Endothelial cell of umbilical vein (primary cell): ENCODE results near the gene ZDHHC3. TPM values are rescaled to one million over a fixed set of nuclear protein-coding genes. Genes with fewer than 3 reads are reported as not detected.

ENCODE experiments used
- BruUV-seq: library from RNA; stranded (reverse); fragments of 400-500 nt; replicated peaks from 2 replicates; lab custom pipeline; 2021; lab: Mats Ljungman, UMichigan
- CTCF ChIA-PET: fragments of 300-600, 350-600 bp; sonication (Branson Sonifier 250); formaldehyde crosslinking; loops from one replicate; lab custom pipeline; 2021; ENCODE audit warnings: antibody characterized with exemption, inconsistent platforms; lab: Charles Lee
- POLR2A ChIA-PET: fragments of 300-600, 350-600 bp; sonication (Branson Sonifier 250); formaldehyde crosslinking; loops from one replicate; lab custom pipeline; 2021; ENCODE audit warnings: antibody characterized with exemption, inconsistent platforms; lab: Charles Lee
- DNase-seq: peaks from one replicate; pipeline ENCODE4 v3.0.0-alpha.2; 2011; ENCODE audit warnings: low read depth, low spot score
- FAIRE-seq: peaks from 2 replicates; lab custom pipeline; 2011; peaks lifted over from hg19 to GRCh38; lab: Jason Lieb, UNC
- H2AFZ ChIP-seq: 2 replicates; pipeline ENCODE4 v1.6.0; 2012; ENCODE audit warnings: low read depth, low read length, control low read depth, inconsistent platforms
- H3K27ac ChIP-seq: 2 replicates; pipeline ENCODE4 v1.5.1; 2011; ENCODE audit warnings: low read depth, mild to moderate bottlenecking, control low read depth, low read length, moderate library complexity; ENCODE audit not compliant: insufficient read depth
- H3K27me3 ChIP-seq, 2 experiments: 2 replicates each; pipeline versions ENCODE4 v1.6.0 to v1.6.1; 2011; ENCODE audit warnings: low read length in 2 of 2, mixed read lengths in 1 of 2; ENCODE audit not compliant: control insufficient read depth in 2 of 2, insufficient read depth in 2 of 2
- H3K36me3 ChIP-seq, 2 experiments: 2 replicates in 1 of 2; 3 replicates in 1 of 2; pipeline ENCODE4 v1.5.1; 2011; ENCODE audit warnings: low read length in 2 of 2, mild to moderate bottlenecking in 1 of 2, moderate library complexity in 1 of 2; ENCODE audit not compliant: control insufficient read depth in 2 of 2, insufficient read depth in 2 of 2; ENCODE audit errors: extremely low read depth in 1 of 2
- H3K4me1 ChIP-seq: 3 replicates; pipeline ENCODE4 v1.5.1; 2011; ENCODE audit warnings: mild to moderate bottlenecking, low read length; ENCODE audit not compliant: control insufficient read depth, insufficient read depth; ENCODE audit errors: extremely low read depth
- H3K4me2 ChIP-seq: 2 replicates; pipeline ENCODE4 v1.6.1; 2011; ENCODE audit warnings: low read length, control low read depth, mixed read lengths; ENCODE audit not compliant: insufficient read depth
- H3K4me3 ChIP-seq, 3 experiments: fragments of 200-600 bp in 1 of 3; sonication (generic), shearing (Covaris generic) in 1 of 3; replicated peaks in 1 of 3; 2 replicates each; pipeline ENCODE4 v1.5.1; 2011 to 2016; ENCODE audit warnings: control low read depth in 3 of 3, low read length in 3 of 3, mild to moderate bottlenecking in 2 of 3, inconsistent platforms in 1 of 3, low read depth in 1 of 3, moderate library complexity in 1 of 3; ENCODE audit not compliant: insufficient read depth in 1 of 3
- H3K79me2 ChIP-seq: 2 replicates; pipeline ENCODE4 v1.6.0; 2012; ENCODE audit warnings: low read length, inconsistent platforms; ENCODE audit not compliant: control insufficient read depth, insufficient read depth
- H3K9ac ChIP-seq: replicated peaks from 2 replicates; pipeline ENCODE3; 2011; ENCODE audit warnings: low read length, control low read depth; ENCODE audit not compliant: insufficient read depth; ENCODE audit errors: extremely low read depth
- H3K9me1 ChIP-seq: replicated peaks from 3 replicates; pipeline ENCODE4 v1.6.0; 2011; ENCODE audit warnings: mild to moderate bottlenecking, low read length; ENCODE audit not compliant: control insufficient read depth, insufficient read depth; ENCODE audit errors: extremely low read depth
- H3K9me3 ChIP-seq: replicated peaks from 2 replicates; pipeline ENCODE4 v1.5.1; 2012; ENCODE audit warnings: low read length, inconsistent platforms; ENCODE audit not compliant: control insufficient read depth, insufficient read depth
- H4K20me1 ChIP-seq: replicated peaks from 2 replicates; pipeline ENCODE3; 2011; ENCODE audit warnings: mild to moderate bottlenecking, low read length; ENCODE audit not compliant: control insufficient read depth, insufficient read depth; ENCODE audit errors: extremely low read depth
- CTCF ChIP-seq, 2 donors: IDR thresholded peaks; 1 replicate in 1 of 2; 2 replicates in 1 of 2; pipeline ENCODE4 v1.5.1; 2011; ENCODE audit warnings: low read length in 2 of 2, mild to moderate bottlenecking in 2 of 2, moderate library complexity in 2 of 2, control low read depth in 1 of 2, inconsistent platforms in 1 of 2, low read depth in 1 of 2; ENCODE audit not compliant: insufficient read depth in 1 of 2; ENCODE audit errors: extremely low read depth in 1 of 2
- EZH2 ChIP-seq: IDR thresholded peaks from 2 replicates; pipeline ENCODE4 v1.6.1; 2012; ENCODE audit warnings: borderline replicate concordance, low read depth, mild to moderate bottlenecking, moderate library complexity, low read length, inconsistent platforms; ENCODE audit not compliant: severe bottlenecking
- FOS ChIP-seq: IDR thresholded peaks from 2 replicates; pipeline ENCODE4 v1.6.1; 2011; ENCODE audit warnings: mild to moderate bottlenecking, low read length, moderate library complexity, borderline replicate concordance; ENCODE audit not compliant: insufficient read depth
- GATA2 ChIP-seq: IDR thresholded peaks from 2 replicates; pipeline ENCODE4 v1.7.0; 2011; ENCODE audit warnings: low read depth, mild to moderate bottlenecking, moderate library complexity, mixed read lengths, low read length; ENCODE audit not compliant: insufficient read length, insufficient read depth
- JUN ChIP-seq: IDR thresholded peaks from 2 replicates; pipeline ENCODE4 v1.6.1; 2011; ENCODE audit warnings: borderline replicate concordance, low read depth; ENCODE audit not compliant: insufficient read length, insufficient read depth
- MAX ChIP-seq: IDR thresholded peaks from 2 replicates; pipeline ENCODE4 v1.6.1; 2011; ENCODE audit not compliant: insufficient read depth, insufficient read length
- MYC ChIP-seq: IDR thresholded peaks from one replicate; pipeline ENCODE4 v1.6.1; 2011; ENCODE audit warnings: mild to moderate bottlenecking, low read depth, low read length
- POLR2A ChIP-seq: IDR thresholded peaks from 2 replicates; pipeline ENCODE4 v1.6.1; 2012; ENCODE audit warnings: low read depth, mild to moderate bottlenecking, control low read depth, low read length
- POLR2AphosphoS5 ChIP-seq: IDR thresholded peaks from 2 replicates; pipeline ENCODE4 v1.6.1; 2012; ENCODE audit warnings: low read depth, mild to moderate bottlenecking, control low read depth, low read length, moderate library complexity; ENCODE audit not compliant: insufficient read depth
- dilution Hi-C: fragments of 300-500 bp; cut with MboI; formaldehyde crosslinking; loops from one replicate; pipeline ENCODE4 v1.15.0; 2019; ENCODE audit warnings: low sequenced_read_pairs; ENCODE audit not compliant: extremely low pct_ligation_motif_present
- intact Hi-C: fragments of 100-400 bp; cut with micrococcal nuclease; formaldehyde crosslinking; loops from one replicate; pipeline ENCODE4 v1.10.0; 2022
- polyA plus RNA-seq, 4 experiments: library from polyadenylated mRNA; depleted of rRNA in 3 of 4; stranded (reverse) in 3 of 4; unstranded in 1 of 4; fragments of >200 nt; gene quantifications; 2 replicates each; pipeline versions ENCODE4 v1.2.1 to v1.2.3, GENCODE V29; 2011 to 2012; ENCODE audit warnings: missing spikeins in 1 of 4
- total RNA-seq: library from RNA; stranded (reverse); gene quantifications from 2 replicates; pipeline ENCODE4 v1.2.3, GENCODE V29; 2021

The ZDHHC3 gene
- total and polyA plus RNA-seq, 2 donors (not counting 3 experiments of a cell fraction or from before 2014, with no cell fraction given) = 62.4 to 97.1 TPM

GRCh38 chr3:44920081-44920480 is 55.9 kb downstream of the ZDHHC3 start:
- Histone ChIP-seq H3K27me3 (no peaks in the 10 kb centered on the region), H3K9me3 (no peaks in the 10 kb centered on the region), H2AFZ (no peak overlapping the region), H3K4me2 (no peak overlapping the region), H3K9me1 (no peaks in the 10 kb centered on the region), H3K4me1 (no peaks in the 10 kb centered on the region), H3K79me2 (no peaks in the 10 kb centered on the region), H4K20me1 (no peaks in the 10 kb centered on the region), H3K4me3 (no peak overlapping the region), H3K36me3 (peaks cover 2 to 7% of the 10 kb centered on the region in 2 experiments), H3K9ac (no peak overlapping the region), H3K27ac (no peak overlapping the region)
- POLR2A ChIA-PET = no interaction called here
- dilution Hi-C loops = no loop called here
- DNase-seq (no peak), FAIRE-seq (no peak)
- BruUV-seq = no TSS peak
- no peak for TF ChIP-seq MAX
- TF ChIP-seq POLR2AphosphoS5 = no peak
- no peak for TF ChIP-seq POLR2A
- no peak for TF ChIP-seq MYC
- TF ChIP-seq JUN = no peak
- no peak for TF ChIP-seq FOS
- TF ChIP-seq CTCF (IDR thresholded peaks at IDR 0.05; ENCODE audit: extremely low read depth in 1 of 2, insufficient read depth in 1 of 2, low read depth in 1 of 2, low read length in 2 of 2) = no peak
- TF ChIP-seq EZH2 = no peak
- no peak for TF ChIP-seq GATA2
- intact Hi-C loops = no loop called here
- CTCF ChIA-PET = no interaction called here
